K562 (cell line): Measurements from ENCODE around the gene LRRC1. TPM values are rescaled to one million over a fixed set of nuclear protein-coding genes. Genes with fewer than 3 reads are reported as not detected.

Experiments
- ATAC-seq: fragments of 200-7000 bp; cut with Tn5 transposase; 3 replicates; pipeline ENCODE4 v1.9.1; 2020; ENCODE audit warnings: moderate library complexity
- BruUV-seq: library from RNA; stranded (reverse); fragments of 400-500 nt; replicated peaks from 2 replicates; lab custom pipeline; 2021; lab: Mats Ljungman, UMichigan
- CTCF ChIA-PET: fragments of 300-600 bp; formaldehyde crosslinking; extraction: SDS; loops from one replicate; lab custom pipeline; 2021; ENCODE audit warnings: low intra/inter-chr PET ratio; lab: Yijun Ruan, JAX
- POLR2A ChIA-PET: fragments of 300-600, 350-650 bp; sonication (Branson Sonifier 250); formaldehyde crosslinking; extraction: SDS; loops from one replicate; lab custom pipeline; 2021; ENCODE audit warnings: antibody characterized with exemption, inconsistent platforms; lab: Yijun Ruan, JAX
- DNase-seq, 4 experiments: peaks; one replicate each; pipeline versions ENCODE4 v3.0.0 to v3.0.0-alpha.2; 2011 to 2018; ENCODE audit warnings: low spot score in 3 of 4, mixed read lengths in 3 of 4; ENCODE audit errors: extremely low read depth in 1 of 4
- FAIRE-seq: peaks from 2 replicates; lab custom pipeline; 2011; peaks lifted over from hg19 to GRCh38; lab: Jason Lieb, UNC
- H2AFZ ChIP-seq: 2 replicates; pipeline ENCODE4 v1.6.0; 2011; ENCODE audit warnings: low read depth, low read length, control low read depth, inconsistent platforms
- H3K27ac ChIP-seq: fragments of 200-600 bp; 3 replicates; pipeline ENCODE4 v1.8.0; 2011; ENCODE audit warnings: low read depth, mild to moderate bottlenecking, control low read depth, inconsistent platforms, low read length, moderate library complexity, mixed read lengths; ENCODE audit errors: extremely low read depth
- H3K27me3 ChIP-seq, 2 experiments: fragments of 300-600 bp in 1 of 2; 2 replicates in 1 of 2; 3 replicates in 1 of 2; pipeline versions ENCODE4 v1.6.0 to v1.8.0; 2011; ENCODE audit warnings: inconsistent platforms in 2 of 2, low read length in 2 of 2, mild to moderate bottlenecking in 1 of 2, mixed read lengths in 1 of 2, moderate library complexity in 1 of 2; ENCODE audit not compliant: control insufficient read depth in 2 of 2, insufficient read depth in 2 of 2
- H3K36me3 ChIP-seq: fragments of 300-600 bp; 3 replicates; pipeline ENCODE4 v1.8.0; 2011; ENCODE audit warnings: mild to moderate bottlenecking, low read length, inconsistent platforms; ENCODE audit not compliant: control insufficient read depth, insufficient read depth
- H3K4me1 ChIP-seq, 2 experiments: fragments of 200-600 bp in 1 of 2; replicated peaks in 1 of 2; 2 replicates in 1 of 2; 3 replicates in 1 of 2; pipeline versions ENCODE4 v1.5.1 to v1.8.0; 2011; ENCODE audit warnings: inconsistent platforms in 2 of 2, low read length in 2 of 2, mild to moderate bottlenecking in 1 of 2, mixed read lengths in 1 of 2, moderate library complexity in 1 of 2; ENCODE audit not compliant: control insufficient read depth in 2 of 2, insufficient read depth in 2 of 2
- H3K4me2 ChIP-seq: 2 replicates; pipeline ENCODE4 v1.6.1; 2011; ENCODE audit warnings: low read length, control low read depth, inconsistent platforms, mixed read lengths; ENCODE audit not compliant: insufficient read depth
- H3K4me3 ChIP-seq: fragments of 200-600 bp; sonication (generic), shearing (Covaris generic); 2 replicates; pipeline ENCODE4 v1.5.1; 2016; ENCODE audit warnings: control low read depth, inconsistent platforms
- H3K79me2 ChIP-seq: fragments of 200-600 bp; 3 replicates; pipeline ENCODE4 v1.8.0; 2011; ENCODE audit warnings: low read length, inconsistent platforms; ENCODE audit not compliant: control insufficient read depth, insufficient read depth
- H3K9ac ChIP-seq, 2 experiments: 2 replicates each; pipeline versions ENCODE4 v1.6.0 to v1.6.1; 2011; ENCODE audit warnings: low read depth in 2 of 2, low read length in 2 of 2, control low read depth in 1 of 2, inconsistent platforms in 1 of 2, mild to moderate bottlenecking in 1 of 2, mixed read lengths in 1 of 2; ENCODE audit not compliant: insufficient read depth in 1 of 2
- H3K9me1 ChIP-seq: one replicate; pipeline ENCODE4 v1.6.0; 2011; ENCODE audit warnings: inconsistent platforms, mild to moderate bottlenecking, low read length, moderate library complexity; ENCODE audit not compliant: control insufficient read depth, insufficient read depth
- H3K9me3 ChIP-seq: replicated peaks from 2 replicates; pipeline ENCODE4 v1.5.1; 2011; ENCODE audit warnings: low read depth, low read length, inconsistent platforms; ENCODE audit not compliant: control insufficient read depth, insufficient read depth
- H4K20me1 ChIP-seq: replicated peaks from 2 replicates; pipeline ENCODE4 v1.6.1; 2011; ENCODE audit warnings: low read length, inconsistent platforms, mixed read lengths; ENCODE audit not compliant: control insufficient read depth, insufficient read depth
- PHB2 ChIP-seq: fragments of 450-650 bp; IDR thresholded peaks from 2 replicates; pipeline ENCODE4 v1.6.1; 2017; ENCODE audit warnings: low read depth
- SMAD1 ChIP-seq: fragments of 150-350 bp; IDR thresholded peaks from 2 replicates; pipeline ENCODE4 v1.6.1; 2014; ENCODE audit warnings: low read length, low read depth; ENCODE audit not compliant: partially characterized antibody
- SNIP1 ChIP-seq: fragments of 450-650 bp; IDR thresholded peaks from 2 replicates; pipeline ENCODE4 v1.7.1; 2017; ENCODE audit warnings: low read depth, mild to moderate bottlenecking
- ZKSCAN3 ChIP-seq: fragments of 250-450 bp; sonication (Bioruptor Pico); IDR thresholded peaks from 2 replicates; pipeline ENCODE4 v1.4.0; 2020
- ZKSCAN8 ChIP-seq: fragments of 200-800 bp; sonication (Bioruptor generic); IDR thresholded peaks from 2 replicates; pipeline ENCODE4 v1.6.1; 2016; ENCODE audit warnings: missing genetic modification characterization, missing compliant biosample characterization
- ZNF436 ChIP-seq: fragments of 250-450, 450-650 bp; sonication (Bioruptor Pico); formaldehyde crosslinking; IDR thresholded peaks from 2 replicates; pipeline ENCODE4 v1.7.0; 2020; ENCODE audit warnings: mild to moderate bottlenecking
- ZNF785 ChIP-seq: fragments of 250-450 bp; sonication (Bioruptor Pico); IDR thresholded peaks from 2 replicates; pipeline ENCODE4 v1.4.0; 2020; ENCODE audit warnings: mild to moderate bottlenecking
- WGBS: fragments of 100-300 bp; shearing (Covaris generic); methylation state at CpG from one replicate; pipeline ENCODE4 v1.1.6; 2016; ENCODE audit warnings: low coverage, mixed read lengths; ENCODE audit not compliant: insufficient coverage; ENCODE audit errors: missing lambda C conversion rate; 5-methylcytosine and 5-hydroxymethylcytosine counted together
- in situ Hi-C: fragments of 300-500 bp; cut with MboI; formaldehyde crosslinking; loops from 4 replicates; pipeline ENCODE4 v1.15.0; 2018; ENCODE audit warnings: inconsistent platforms, mixed read lengths
- intact Hi-C: fragments of 100-400 bp; cut with micrococcal nuclease; formaldehyde crosslinking; loops from 2 replicates; pipeline ENCODE4 v1.14.2; 2022
- polyA plus RNA-seq, 8 experiments: library from polyadenylated mRNA; depleted of rRNA in 4 of 8; stranded (reverse) in 5 of 8; unstranded in 3 of 8; fragments of >200 nt; fragmentation: Nextera tagmentation in 2 of 8; fragmentation: Illumina TruSeq in 1 of 8; extraction: Ambion mirVana in 2 of 8; extraction: Trizol in 1 of 8; gene quantifications; 2 replicates each; pipeline versions ENCODE4 v1.2.1 to v1.2.3, GENCODE V29; 2011 to 2014; ENCODE audit warnings: inconsistent platforms in 1 of 8, missing spikeins in 1 of 8
- total RNA-seq, 7 experiments: library from RNA; depleted of rRNA in 6 of 7; stranded (reverse); fragments of >200 nt in 6 of 7; fragmentation: Illumina TruSeq in 2 of 7; extraction: Trizol in 2 of 7; gene quantifications; 2 replicates each; pipeline versions ENCODE4 v1.2.1 to v1.2.3, GENCODE V29; 2011 to 2021; ENCODE audit warnings: low replicate concordance in 1 of 7
- TF ChIP-seq, protein P1 (sequence below), 2 experiments: fragments of 200-800 bp in 1 of 2; sonication (Bioruptor generic) in 1 of 2; sonication (generic) in 1 of 2; formaldehyde crosslinking in 1 of 2; IDR thresholded peaks in 1 of 2; conservative IDR thresholded peaks in 1 of 2; 2 replicates each; pipeline versions ENCODE4 v1.5.0 to v1.6.1; 2016 to 2020; ENCODE audit warnings: missing compliant biosample characterization in 1 of 2, missing genetic modification characterization in 1 of 2, missing genetic modification reagents in 1 of 2
- TF ChIP-seq, protein P2 (sequence below), 2 experiments: fragments of 450-650 bp; IDR thresholded peaks; 2 replicates each; pipeline ENCODE4 v1.6.1; 2016; ENCODE audit warnings: mild to moderate bottlenecking in 2 of 2, borderline replicate concordance in 1 of 2, low read depth in 1 of 2, moderate library complexity in 1 of 2
- TF ChIP-seq, protein P3 (sequence below), 2 experiments: fragments of 450-650 bp in 1 of 2; sonication (generic) in 1 of 2; formaldehyde crosslinking; conservative IDR thresholded peaks; 2 replicates each; pipeline versions ENCODE4 v1.4.0 to v1.8.1; 2020 to 2022; ENCODE audit warnings: mild to moderate bottlenecking in 1 of 2, missing genetic modification reagents in 1 of 2
- TF ChIP-seq, protein P4 (sequence below): fragments of 450-650 bp; formaldehyde crosslinking; IDR thresholded peaks from 2 replicates; pipeline ENCODE4 v1.4.0; 2022; ENCODE audit warnings: missing genetic modification characterization

LRRC1 gene
- total and polyA plus RNA-seq, 9 of the 15 experiments (the other 6 are each of a cell fraction or from before 2014, with no cell fraction given), result not detected

DNA sequence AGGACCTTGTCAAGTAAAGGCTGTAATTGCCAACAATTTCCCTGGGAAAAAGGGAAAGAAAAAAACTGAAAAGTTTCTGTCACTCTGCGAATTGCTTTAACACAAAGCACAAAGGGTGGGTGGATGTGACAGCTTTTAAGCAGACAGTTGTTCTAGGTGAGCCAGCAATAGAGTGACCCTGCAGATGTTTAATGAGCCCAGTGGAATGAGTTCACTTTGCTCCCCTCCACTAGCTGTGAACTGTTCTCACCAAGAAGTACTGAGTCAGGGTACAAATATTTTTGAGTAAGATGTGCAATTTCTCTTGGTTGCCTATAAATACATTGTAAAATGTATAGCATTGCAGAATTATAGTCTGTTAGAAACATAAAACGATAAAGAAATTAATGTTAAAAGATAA, 26.2 kb upstream of the LRRC1 start:
- H3K27me3 ChIP-seq, result no peaks in the 10 kb centered on the region
- no peak overlapping the region for H3K4me3 ChIP-seq
- in situ Hi-C loops, result no loop called here
- no TSS peak for BruUV-seq
- no peaks in the 10 kb centered on the region for H3K9me3 ChIP-seq
- no peak overlapping the region for H3K9ac ChIP-seq
- intact Hi-C loops, result no loop called here
- no peak overlapping the region for H3K27ac ChIP-seq
- H2AFZ ChIP-seq, result no peak overlapping the region
- CTCF ChIA-PET, result no interaction called here
- no peaks in the 10 kb centered on the region for H3K79me2 ChIP-seq
- POLR2A ChIA-PET, result no interaction called here
- no peak for ATAC-seq
- no peak for FAIRE-seq
- no peaks in the 10 kb centered on the region for H3K9me1 ChIP-seq
- no peaks in the 10 kb centered on the region for H3K4me1 ChIP-seq
- no peak for DNase-seq
- no peak overlapping the region for H3K4me2 ChIP-seq
- H4K20me1 ChIP-seq, result no peaks in the 10 kb centered on the region
- H3K36me3 ChIP-seq, result no peaks in the 10 kb centered on the region
- 0% methylated on average over 2 of the region's 2 CpGs for WGBS
- no peak for TF ChIP-seq SNIP1
- TF ChIP-seq ZKSCAN3 (CRISPR knock-in tag), result no peak
- TF ChIP-seq, protein P1, sequence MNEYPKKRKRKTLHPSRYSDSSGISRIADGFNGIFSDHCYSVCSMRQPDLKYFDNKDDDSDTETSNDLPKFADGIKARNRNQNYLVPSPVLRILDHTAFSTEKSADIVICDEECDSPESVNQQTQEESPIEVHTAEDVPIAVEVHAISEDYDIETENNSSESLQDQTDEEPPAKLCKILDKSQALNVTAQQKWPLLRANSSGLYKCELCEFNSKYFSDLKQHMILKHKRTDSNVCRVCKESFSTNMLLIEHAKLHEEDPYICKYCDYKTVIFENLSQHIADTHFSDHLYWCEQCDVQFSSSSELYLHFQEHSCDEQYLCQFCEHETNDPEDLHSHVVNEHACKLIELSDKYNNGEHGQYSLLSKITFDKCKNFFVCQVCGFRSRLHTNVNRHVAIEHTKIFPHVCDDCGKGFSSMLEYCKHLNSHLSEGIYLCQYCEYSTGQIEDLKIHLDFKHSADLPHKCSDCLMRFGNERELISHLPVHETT (CRISPR knock-in tag; conservative IDR thresholded peaks at IDR 0.05 in 1 of 2, IDR thresholded peaks at IDR 0.05 in 1 of 2), result no peak
- TF ChIP-seq SMAD1, result no peak
- TF ChIP-seq, protein P2, sequence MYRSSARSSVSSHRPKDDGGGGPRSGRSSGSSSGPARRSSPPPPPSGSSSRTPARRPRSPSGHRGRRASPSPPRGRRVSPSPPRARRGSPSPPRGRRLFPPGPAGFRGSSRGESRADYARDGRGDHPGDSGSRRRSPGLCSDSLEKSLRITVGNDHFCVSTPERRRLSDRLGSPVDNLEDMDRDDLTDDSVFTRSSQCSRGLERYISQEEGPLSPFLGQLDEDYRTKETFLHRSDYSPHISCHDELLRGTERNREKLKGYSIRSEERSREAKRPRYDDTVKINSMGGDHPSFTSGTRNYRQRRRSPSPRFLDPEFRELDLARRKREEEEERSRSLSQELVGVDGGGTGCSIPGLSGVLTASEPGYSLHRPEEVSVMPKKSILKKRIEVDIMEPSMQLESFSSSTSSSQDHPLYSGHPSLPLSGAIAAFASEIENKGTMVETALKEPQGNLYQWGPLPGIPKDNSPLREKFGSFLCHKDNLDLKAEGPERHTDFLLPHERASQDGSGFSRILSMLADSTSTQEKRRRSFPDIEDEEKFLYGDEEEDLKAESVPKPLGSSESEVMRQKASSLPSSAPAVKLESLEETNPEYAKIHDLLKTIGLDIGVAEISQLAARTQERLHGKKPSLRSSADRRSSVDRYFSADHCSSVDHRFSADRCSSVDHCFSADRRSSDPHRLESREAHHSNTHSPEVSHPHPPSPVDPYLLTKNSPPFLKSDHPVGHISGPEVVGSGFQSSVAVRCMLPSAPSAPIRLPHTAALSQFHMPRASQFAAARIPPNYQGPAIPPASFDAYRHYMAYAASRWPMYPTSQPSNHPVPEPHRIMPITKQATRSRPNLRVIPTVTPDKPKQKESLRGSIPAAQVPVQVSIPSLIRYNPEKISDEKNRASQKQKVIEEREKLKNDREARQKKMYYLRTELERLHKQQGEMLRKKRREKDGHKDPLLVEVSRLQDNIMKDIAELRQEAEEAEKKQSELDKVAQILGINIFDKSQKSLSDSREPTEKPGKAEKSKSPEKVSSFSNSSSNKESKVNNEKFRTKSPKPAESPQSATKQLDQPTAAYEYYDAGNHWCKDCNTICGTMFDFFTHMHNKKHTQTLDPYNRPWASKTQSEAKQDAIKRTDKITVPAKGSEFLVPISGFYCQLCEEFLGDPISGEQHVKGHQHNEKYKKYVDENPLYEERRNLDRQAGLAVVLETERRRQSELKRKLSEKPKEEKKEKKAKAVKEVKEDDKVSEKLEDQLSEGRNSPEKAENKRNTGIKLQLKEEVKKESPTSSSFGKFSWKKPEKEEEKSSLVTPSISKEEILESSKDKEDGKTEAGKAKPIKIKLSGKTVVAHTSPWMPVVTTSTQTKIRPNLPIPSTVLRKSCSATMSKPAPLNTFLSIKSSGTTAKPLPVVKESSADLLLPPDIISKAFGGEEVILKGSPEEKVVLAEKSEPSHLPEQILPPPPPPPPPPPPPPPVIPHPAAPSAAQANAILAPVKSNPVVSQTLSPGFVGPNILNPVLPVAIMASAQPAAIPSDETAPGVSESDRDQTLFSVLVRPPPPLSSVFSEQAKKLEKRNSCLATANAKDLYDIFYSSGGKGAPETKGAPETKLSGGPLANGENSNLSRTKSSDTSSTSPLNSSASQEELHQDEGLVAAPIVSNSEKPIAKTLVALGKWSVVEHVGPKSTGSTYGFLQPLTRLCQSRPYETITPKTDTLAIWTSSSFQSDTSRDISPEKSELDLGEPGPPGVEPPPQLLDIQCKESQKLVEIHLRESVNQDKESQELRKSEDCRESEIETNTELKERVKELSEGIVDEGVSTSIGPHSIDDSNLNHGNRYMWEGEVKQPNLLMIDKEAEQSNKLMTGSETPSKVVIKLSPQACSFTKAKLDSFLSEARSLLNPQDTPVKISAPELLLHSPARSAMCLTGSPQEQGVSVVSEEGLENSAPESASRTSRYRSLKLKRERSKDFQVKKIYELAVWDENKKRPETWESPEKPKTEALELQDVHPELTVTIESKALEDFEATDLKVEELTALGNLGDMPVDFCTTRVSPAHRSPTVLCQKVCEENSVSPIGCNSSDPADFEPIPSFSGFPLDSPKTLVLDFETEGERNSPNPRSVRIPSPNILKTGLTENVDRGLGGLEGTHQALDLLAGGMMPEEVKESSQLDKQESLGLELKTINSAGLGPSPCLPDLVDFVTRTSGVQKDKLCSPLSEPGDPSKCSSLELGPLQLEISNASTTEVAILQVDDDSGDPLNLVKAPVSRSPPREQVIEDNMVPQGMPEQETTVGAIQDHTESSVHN (IDR thresholded peaks at IDR 0.05; ENCODE audit: borderline replicate concordance in 1 of 2, low read depth in 1 of 2), result no peak
- TF ChIP-seq, protein P3, sequence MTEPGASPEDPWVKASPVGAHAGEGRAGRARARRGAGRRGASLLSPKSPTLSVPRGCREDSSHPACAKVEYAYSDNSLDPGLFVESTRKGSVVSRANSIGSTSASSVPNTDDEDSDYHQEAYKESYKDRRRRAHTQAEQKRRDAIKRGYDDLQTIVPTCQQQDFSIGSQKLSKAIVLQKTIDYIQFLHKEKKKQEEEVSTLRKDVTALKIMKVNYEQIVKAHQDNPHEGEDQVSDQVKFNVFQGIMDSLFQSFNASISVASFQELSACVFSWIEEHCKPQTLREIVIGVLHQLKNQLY (CRISPR knock-in tag; conservative IDR thresholded peaks at IDR 0.05), result no peak
- TF ChIP-seq, protein P4, sequence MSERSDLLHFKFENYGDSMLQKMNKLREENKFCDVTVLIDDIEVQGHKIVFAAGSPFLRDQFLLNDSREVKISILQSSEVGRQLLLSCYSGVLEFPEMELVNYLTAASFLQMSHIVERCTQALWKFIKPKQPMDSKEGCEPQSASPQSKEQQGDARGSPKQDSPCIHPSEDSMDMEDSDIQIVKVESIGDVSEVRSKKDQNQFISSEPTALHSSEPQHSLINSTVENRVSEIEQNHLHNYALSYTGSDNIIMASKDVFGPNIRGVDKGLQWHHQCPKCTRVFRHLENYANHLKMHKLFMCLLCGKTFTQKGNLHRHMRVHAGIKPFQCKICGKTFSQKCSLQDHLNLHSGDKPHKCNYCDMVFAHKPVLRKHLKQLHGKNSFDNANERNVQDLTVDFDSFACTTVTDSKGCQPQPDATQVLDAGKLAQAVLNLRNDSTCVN (CRISPR knock-in tag), result no peak
- no peak for TF ChIP-seq ZNF785
- TF ChIP-seq PHB2, result no peak
- no peak for TF ChIP-seq ZNF436 (CRISPR knock-in tag)
- no peak for TF ChIP-seq ZKSCAN8 (CRISPR knock-in tag)
